Keratinocyte (primary cell): ENCODE results near the gene CENATAC. TPM values are rescaled to one million over a fixed set of nuclear protein-coding genes. Genes with fewer than 3 reads are reported as not detected.

Source experiments
- DNase-seq: peaks from one replicate; pipeline ENCODE4 v3.0.0-alpha.2; 2011; ENCODE audit warnings: low read depth, missing footprints, low spot score
- FAIRE-seq: peaks from 2 replicates; lab custom pipeline; 2011; peaks lifted over from hg19 to GRCh38; lab: Jason Lieb, UNC
- H2AFZ ChIP-seq: 2 replicates; pipeline ENCODE4 v1.6.0; 2012; ENCODE audit warnings: low read length, control low read depth, inconsistent platforms; ENCODE audit not compliant: control insufficient read depth
- H3K27ac ChIP-seq: 2 replicates; pipeline ENCODE4 v1.5.1; 2011; ENCODE audit warnings: low read length; ENCODE audit not compliant: control insufficient read depth, insufficient read depth
- H3K27me3 ChIP-seq: 3 replicates; pipeline ENCODE4 v1.6.0; 2011; ENCODE audit warnings: low read length; ENCODE audit not compliant: control insufficient read depth, insufficient read depth; ENCODE audit errors: extremely low read depth
- H3K36me3 ChIP-seq, 2 experiments: 2 replicates in 1 of 2; 3 replicates in 1 of 2; pipeline ENCODE4 v1.5.1; 2011; ENCODE audit warnings: low read length in 2 of 2, mild to moderate bottlenecking in 1 of 2; ENCODE audit not compliant: control insufficient read depth in 2 of 2, insufficient read depth in 2 of 2; ENCODE audit errors: extremely low read depth in 1 of 2
- H3K4me1 ChIP-seq: 3 replicates; pipeline ENCODE4 v1.5.1; 2011; ENCODE audit warnings: low read length; ENCODE audit not compliant: control insufficient read depth, insufficient read depth; ENCODE audit errors: extremely low read depth
- H3K4me2 ChIP-seq: 3 replicates; pipeline ENCODE4 v1.6.0; 2011; ENCODE audit warnings: low read depth, low read length; ENCODE audit not compliant: control insufficient read depth, insufficient read depth; ENCODE audit errors: extremely low read depth
- H3K4me3 ChIP-seq, 3 experiments: fragments of 200-600 bp in 1 of 3; sonication (generic) in 1 of 3; 2 replicates in 2 of 3; 3 replicates in 1 of 3; pipeline ENCODE4 v1.5.1; 2011 to 2016; ENCODE audit warnings: low read length in 3 of 3, mild to moderate bottlenecking in 3 of 3, control low read depth in 2 of 3, inconsistent platforms in 1 of 3, low read depth in 1 of 3, mixed read lengths in 1 of 3, mixed run types in 1 of 3, moderate library complexity in 1 of 3; ENCODE audit not compliant: control insufficient read depth in 2 of 3, insufficient read depth in 2 of 3; ENCODE audit errors: extremely low read depth in 1 of 3
- H3K79me2 ChIP-seq: 2 replicates; pipeline ENCODE4 v1.6.0; 2012; ENCODE audit warnings: low read length; ENCODE audit not compliant: control insufficient read depth, insufficient read depth
- H3K9ac ChIP-seq: 3 replicates; pipeline ENCODE4 v1.6.0; 2011; ENCODE audit warnings: low read length; ENCODE audit not compliant: control insufficient read depth, insufficient read depth; ENCODE audit errors: extremely low read depth
- H3K9me1 ChIP-seq: 3 replicates; pipeline ENCODE4 v1.6.0; 2011; ENCODE audit warnings: low read length; ENCODE audit not compliant: control insufficient read depth, insufficient read depth; ENCODE audit errors: extremely low read depth
- H3K9me3 ChIP-seq: 2 replicates; pipeline ENCODE4 v1.5.1; 2012; ENCODE audit warnings: low read depth, low read length; ENCODE audit not compliant: control insufficient read depth
- H4K20me1 ChIP-seq: 3 replicates; pipeline ENCODE4 v1.6.0; 2011; ENCODE audit warnings: low read length; ENCODE audit not compliant: control insufficient read depth, insufficient read depth; ENCODE audit errors: extremely low read depth
- EZH2 ChIP-seq: IDR thresholded peaks from one replicate; pipeline ENCODE4 v1.6.1; 2012; ENCODE audit warnings: inconsistent platforms, mild to moderate bottlenecking, low read length, moderate library complexity
- dilution Hi-C: fragments of 300-500 bp; cut with MboI; formaldehyde crosslinking; loops from one replicate; pipeline ENCODE4 v1.7.0; 2020; ENCODE audit warnings: low sequenced_read_pairs; ENCODE audit not compliant: extremely low pct_ligation_motif_present
- polyA plus RNA-seq, 5 experiments: library from polyadenylated mRNA; depleted of rRNA in 3 of 5; stranded (reverse) in 3 of 5; stranded (forward) in 1 of 5; unstranded in 1 of 5; fragments of >200 nt; gene quantifications; 1 replicate in 1 of 5; 2 replicates in 3 of 5; 3 replicates in 1 of 5; pipeline versions ENCODE4 v1.2.1 to v1.2.3, GENCODE V29; 2011 to 2012; ENCODE audit warnings: missing spikeins in 2 of 5, low read depth in 1 of 5, low replicate concordance in 1 of 5
- TF ChIP-seq, protein P1 (sequence below), 3 experiments: IDR thresholded peaks in 1 of 3; conservative IDR thresholded peaks in 1 of 3; optimal IDR thresholded peaks in 1 of 3; 2 replicates in 2 of 3; 3 replicates in 1 of 3; pipeline versions ENCODE3 to v1.5.1; 2011; ENCODE audit warnings: low read length in 3 of 3, mild to moderate bottlenecking in 3 of 3, moderate library complexity in 2 of 3, control low read depth in 1 of 3, inconsistent platforms in 1 of 3; ENCODE audit not compliant: insufficient read depth in 2 of 3; ENCODE audit errors: extremely low read depth in 1 of 3

Gene CENATAC
- polyA plus RNA-seq, 1 donor (not counting 4 experiments of a cell fraction or from before 2014, with no cell fraction given) = 22.6 TPM

DNA sequence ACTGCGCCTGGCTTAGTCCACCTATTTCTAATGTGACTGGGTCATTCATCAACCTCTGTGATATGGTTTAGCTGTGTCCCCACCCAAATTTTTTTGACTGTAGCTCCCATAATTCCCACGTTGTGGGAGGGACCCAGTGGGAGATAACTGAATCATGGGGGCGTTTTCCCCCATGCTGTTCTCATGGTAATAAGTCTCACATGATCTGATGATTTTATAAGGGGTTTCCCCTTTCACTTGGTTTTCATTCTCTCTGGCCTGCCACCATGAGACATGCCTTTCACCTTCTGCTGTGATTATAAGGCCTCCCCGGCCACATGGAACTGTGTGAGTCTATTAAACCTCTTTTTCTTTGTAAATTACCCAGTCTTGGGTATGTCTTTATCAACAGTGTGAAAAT lies 8.7 kb downstream of the CENATAC start:
- dilution Hi-C loops = no loop called here

DNA sequence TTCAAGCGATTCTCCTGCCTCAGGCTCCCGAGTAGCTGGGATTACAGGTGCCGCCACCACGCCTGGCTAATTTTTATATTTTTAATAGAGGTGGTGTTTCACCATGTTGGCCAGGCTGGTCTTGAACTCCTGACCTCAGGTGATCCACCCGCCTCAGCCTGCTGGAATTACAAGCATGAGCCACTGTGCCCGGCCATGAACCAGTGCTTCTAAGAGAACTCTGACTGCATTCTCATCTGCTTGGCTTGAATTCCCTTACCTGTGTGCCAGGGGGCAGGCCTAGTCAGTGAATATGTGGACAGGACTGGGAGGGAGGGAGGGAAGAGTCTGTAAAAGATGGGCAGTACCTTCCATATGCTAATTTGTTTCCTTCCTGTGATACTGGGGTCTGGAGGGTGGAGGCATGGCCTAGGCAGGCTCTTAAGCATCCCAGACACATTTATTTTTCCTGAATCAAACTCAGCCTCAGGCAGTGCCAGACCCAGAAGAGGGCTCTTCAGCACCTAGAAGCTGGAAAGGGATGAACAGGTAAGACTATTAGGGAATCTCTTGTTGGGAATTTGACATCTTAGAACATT lies 13.6 kb downstream of the CENATAC start:
- DNase-seq = no peak
- dilution Hi-C loops = no loop called here
- no peak overlapping the region for H2AFZ ChIP-seq
- no peak overlapping the region for H3K4me2 ChIP-seq
- H3K27me3 ChIP-seq = no peaks in the 10 kb centered on the region
- FAIRE-seq = no peak
- H3K4me1 ChIP-seq = peaks cover 6% of the 10 kb centered on the region
- TF ChIP-seq, protein P1, sequence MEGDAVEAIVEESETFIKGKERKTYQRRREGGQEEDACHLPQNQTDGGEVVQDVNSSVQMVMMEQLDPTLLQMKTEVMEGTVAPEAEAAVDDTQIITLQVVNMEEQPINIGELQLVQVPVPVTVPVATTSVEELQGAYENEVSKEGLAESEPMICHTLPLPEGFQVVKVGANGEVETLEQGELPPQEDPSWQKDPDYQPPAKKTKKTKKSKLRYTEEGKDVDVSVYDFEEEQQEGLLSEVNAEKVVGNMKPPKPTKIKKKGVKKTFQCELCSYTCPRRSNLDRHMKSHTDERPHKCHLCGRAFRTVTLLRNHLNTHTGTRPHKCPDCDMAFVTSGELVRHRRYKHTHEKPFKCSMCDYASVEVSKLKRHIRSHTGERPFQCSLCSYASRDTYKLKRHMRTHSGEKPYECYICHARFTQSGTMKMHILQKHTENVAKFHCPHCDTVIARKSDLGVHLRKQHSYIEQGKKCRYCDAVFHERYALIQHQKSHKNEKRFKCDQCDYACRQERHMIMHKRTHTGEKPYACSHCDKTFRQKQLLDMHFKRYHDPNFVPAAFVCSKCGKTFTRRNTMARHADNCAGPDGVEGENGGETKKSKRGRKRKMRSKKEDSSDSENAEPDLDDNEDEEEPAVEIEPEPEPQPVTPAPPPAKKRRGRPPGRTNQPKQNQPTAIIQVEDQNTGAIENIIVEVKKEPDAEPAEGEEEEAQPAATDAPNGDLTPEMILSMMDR (optimal IDR thresholded peaks at IDR 0.05 in 1 of 3, IDR thresholded peaks at IDR 0.05 in 1 of 3, conservative IDR thresholded peaks at IDR 0.05 in 1 of 3; ENCODE audit: extremely low read depth in 1 of 3, insufficient read depth in 2 of 3, low read length in 3 of 3) = no peak
- no peak for TF ChIP-seq EZH2
- peaks cover 31 to 45% of the 10 kb centered on the region in 2 experiments for H3K36me3 ChIP-seq
- H3K9me1 ChIP-seq = no peaks in the 10 kb centered on the region
- H4K20me1 ChIP-seq = peaks cover 2% of the 10 kb centered on the region
- no peaks in the 10 kb centered on the region for H3K9me3 ChIP-seq
- H3K4me3 ChIP-seq = no peak overlapping the region
- H3K27ac ChIP-seq = no peak overlapping the region
- H3K79me2 ChIP-seq = peaks cover 14% of the 10 kb centered on the region
- H3K9ac ChIP-seq = no peak overlapping the region

More for the DNA sequence above, 8.7 kb downstream of the CENATAC start:
- no peaks in the 10 kb centered on the region for H3K9me3 ChIP-seq
- no peak overlapping the region for H3K27ac ChIP-seq
- no peaks in the 10 kb centered on the region for H3K4me1 ChIP-seq
- FAIRE-seq = no peak
- H3K79me2 ChIP-seq = peaks cover 2% of the 10 kb centered on the region
- TF ChIP-seq EZH2 = no peak
- TF ChIP-seq, protein P1 (optimal IDR thresholded peaks at IDR 0.05 in 1 of 3, IDR thresholded peaks at IDR 0.05 in 1 of 3, conservative IDR thresholded peaks at IDR 0.05 in 1 of 3; ENCODE audit: extremely low read depth in 1 of 3, insufficient read depth in 2 of 3, low read length in 3 of 3) = no peak
- H3K9me1 ChIP-seq = no peaks in the 10 kb centered on the region
- no peak overlapping the region for H3K9ac ChIP-seq
- H3K36me3 ChIP-seq = peaks cover 15 to 19% of the 10 kb centered on the region in 2 experiments
- no peak for DNase-seq
- no peaks in the 10 kb centered on the region for H4K20me1 ChIP-seq
- no peak overlapping the region for H3K4me2 ChIP-seq
- H2AFZ ChIP-seq = no peak overlapping the region
- no peak overlapping the region for H3K4me3 ChIP-seq
- H3K27me3 ChIP-seq = no peaks in the 10 kb centered on the region
